ENCODE data around the gene CCSAP.
"Not testable (repeated sequence)": the region's sequence is repeated elsewhere in the genome, so short reads cannot be mapped to it uniquely, and the experiment has no call there.

Gene CCSAP

GRCh38 chr1:229342656-229343569 lies at the start of gene CCSAP:
Gene CCSAP (minus strand): TSS chr1:229343047. CDS start chr1:229342465, 582 bp downstream.
- peak; percentile 32 for DNase-seq

GRCh38 chr1:229390130-229390529 lies 47.3 kb upstream of the CCSAP start:
- no peak for DNase-seq

GRCh38 chr1:229388897-229389580 lies 46.2 kb upstream of the CCSAP start:
- no peak for DNase-seq

- no peak for DNase-seq
Measured at GRCh38 chr1:229385853-229386456, 43.1 kb upstream of the CCSAP start.

GRCh38 chr1:229384822-229385221 lies 42.0 kb upstream of the CCSAP start:
- no peak for DNase-seq

- no peak for DNase-seq
Measured at GRCh38 chr1:229383961-229384360, 41.1 kb upstream of the CCSAP start.

GRCh38 chr1:229383188-229383587 lies 40.3 kb upstream of the CCSAP start:
- DNase-seq, result no peak

- DNase-seq, result no peak
Measured at GRCh38 chr1:229381234-229381633, 38.4 kb upstream of the CCSAP start.

- DNase-seq, result no peak
Measured at GRCh38 chr1:229380536-229381160, 37.8 kb upstream of the CCSAP start.

- no peak for DNase-seq
Measured at GRCh38 chr1:229379846-229380245, 37.0 kb upstream of the CCSAP start.

GRCh38 chr1:229378586-229379367 lies 35.9 kb upstream of the CCSAP start:
- peak; percentile 13 for DNase-seq

- not testable (repeated sequence) for DNase-seq
Measured at GRCh38 chr1:229378035-229378434, 35.2 kb upstream of the CCSAP start.

- DNase-seq, result no peak
Measured at GRCh38 chr1:229377429-229377828, 34.6 kb upstream of the CCSAP start.

GRCh38 chr1:229376521-229376920 lies 33.7 kb upstream of the CCSAP start:
- DNase-seq, result no peak

- no peak for DNase-seq
Measured at GRCh38 chr1:229374485-229374884, 31.6 kb upstream of the CCSAP start.

GRCh38 chr1:229373395-229373794 lies 30.5 kb upstream of the CCSAP start:
- no peak for DNase-seq

- no peak for DNase-seq
Measured at GRCh38 chr1:229372251-229372650, 29.4 kb upstream of the CCSAP start.

GRCh38 chr1:229371624-229372023 lies 28.8 kb upstream of the CCSAP start:
- DNase-seq, result no peak

- DNase-seq, result no peak
Measured at GRCh38 chr1:229370601-229371021, 27.8 kb upstream of the CCSAP start.

- no peak for DNase-seq
Measured at GRCh38 chr1:229368347-229368746, 25.5 kb upstream of the CCSAP start.

GRCh38 chr1:229365569-229365968 lies 22.7 kb upstream of the CCSAP start:
- no peak for DNase-seq

All from fibroblast of skin of right quadriceps (primary cell).